Activated CD4-positive, alpha-beta T cell treated with anti-CD3 and anti-CD28 coated beads, Interleukin-10, Interleukin-2, amounts not matched to agents 100 ng/mL and 50 ng/mL, durations not matched to agents 16 hours and 8 hours (primary cell): ENCODE measurements around the gene DCDC2.
A peak's percentile ranks its signal among the peaks of the same experiment; 100 is the strongest.
"Not testable (repeated sequence)": the region's sequence is repeated elsewhere in the genome, so short reads cannot be mapped to it uniquely, and the experiment has no call there.

ENCODE experiments used
- DNase-seq: peaks from one replicate; pipeline ENCODE4 v3.0.0-alpha.2; 2020

The DCDC2 gene

DNA sequence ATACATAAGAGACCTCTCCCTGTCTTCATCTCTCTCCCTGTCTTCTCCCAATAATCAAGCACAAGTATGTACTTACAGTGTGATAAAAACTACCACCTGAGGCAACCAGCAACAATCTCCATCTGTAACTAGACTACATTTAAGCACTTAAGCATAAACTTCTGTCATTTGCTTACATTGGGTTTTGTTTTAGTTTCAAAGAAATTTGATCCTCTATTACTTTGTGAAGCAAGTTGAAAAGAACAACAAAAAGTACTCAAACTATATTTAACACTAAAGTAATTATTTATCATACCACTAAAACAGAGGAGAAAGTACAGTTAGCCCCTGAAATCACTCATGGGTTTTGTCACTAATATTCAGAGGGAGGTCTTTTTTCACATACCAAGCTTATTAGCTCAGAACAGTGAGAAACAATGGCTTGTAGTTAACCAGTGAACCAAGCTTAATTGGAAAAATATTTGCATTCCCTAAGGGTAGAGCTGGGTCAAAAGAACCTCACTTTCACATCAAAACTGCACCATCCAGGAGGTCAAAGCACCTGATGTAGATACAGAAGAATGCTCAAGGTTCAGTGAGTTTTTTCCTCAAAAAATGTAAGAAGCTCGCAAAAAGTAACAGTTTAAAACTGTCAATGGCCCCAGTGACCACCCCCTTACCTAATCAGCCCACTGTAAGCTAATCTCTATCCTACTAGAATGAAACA lies 34.1 kb downstream of the DCDC2 start:
- no peak for DNase-seq

DNA sequence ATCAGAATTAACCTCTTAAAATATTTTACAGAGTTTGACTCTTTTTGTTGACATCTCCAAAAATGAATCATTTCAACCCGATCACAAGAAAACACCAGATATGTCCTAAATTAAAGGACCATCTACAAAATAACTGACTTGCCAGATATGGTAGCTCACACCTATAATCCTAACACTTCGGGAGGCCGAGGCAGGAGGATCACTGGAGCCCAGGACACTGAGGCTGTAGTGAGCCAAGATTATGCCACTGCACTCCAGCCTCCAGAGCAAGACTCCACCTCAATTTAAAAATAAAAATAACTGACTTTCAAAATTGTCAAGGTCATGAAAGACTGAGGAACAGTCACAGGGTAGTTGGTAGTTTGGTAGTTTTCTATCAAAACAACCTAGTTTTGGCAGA lies 34.9 kb downstream of the DCDC2 start:
- DNase-seq, result no peak

GRCh38 chr6:24322446-24322845 lies 35.4 kb downstream of the DCDC2 start:
- DNase-seq, result not testable (repeated sequence)

- DNase-seq, result no peak
These were observed 36.2 kb downstream of the DCDC2 start for GRCh38 chr6:24321538-24322162.

- no peak for DNase-seq
These were observed 44.4 kb downstream of the DCDC2 start for GRCh38 chr6:24313251-24314141.

DNA sequence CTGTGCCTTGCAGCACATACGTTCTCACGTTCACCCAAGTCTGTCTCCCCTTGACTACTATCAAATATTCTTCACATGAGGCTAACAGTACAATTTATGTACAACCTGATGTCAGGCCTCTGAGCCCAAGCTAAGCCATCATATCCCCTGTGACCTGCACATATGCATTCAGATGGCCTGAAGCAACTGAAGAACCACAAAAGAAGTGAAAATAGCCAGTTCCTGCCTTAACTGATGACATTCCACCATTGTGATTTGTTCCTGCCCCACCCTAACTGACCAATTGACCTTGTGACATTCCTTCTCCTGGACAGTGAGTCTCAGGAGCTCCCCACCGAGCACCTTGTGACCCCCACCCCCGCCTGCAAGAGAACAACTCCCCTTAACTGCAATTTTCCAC lies 46.1 kb downstream of the DCDC2 start:
- not testable (repeated sequence) for DNase-seq

DNA sequence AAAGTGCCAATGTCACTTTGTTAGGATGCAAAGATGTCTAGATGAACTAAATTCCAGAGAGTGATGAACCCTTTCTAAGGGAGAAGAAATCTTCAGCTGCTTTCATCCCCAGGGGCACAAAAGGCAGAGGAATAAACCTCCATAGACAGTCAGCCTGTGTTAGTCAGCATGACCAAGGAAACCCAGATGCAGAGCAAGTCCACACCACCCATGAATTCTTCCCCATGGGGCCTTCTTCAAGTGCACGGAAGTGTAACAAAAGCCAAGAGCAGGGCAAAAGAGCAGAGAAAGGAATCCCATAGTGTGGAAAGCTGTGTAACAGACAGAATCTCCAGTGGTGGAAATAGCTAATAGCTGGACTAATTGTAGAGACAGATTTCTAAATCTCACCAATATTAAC lies 50.0 kb downstream of the DCDC2 start:
- DNase-seq, result no peak

DNA sequence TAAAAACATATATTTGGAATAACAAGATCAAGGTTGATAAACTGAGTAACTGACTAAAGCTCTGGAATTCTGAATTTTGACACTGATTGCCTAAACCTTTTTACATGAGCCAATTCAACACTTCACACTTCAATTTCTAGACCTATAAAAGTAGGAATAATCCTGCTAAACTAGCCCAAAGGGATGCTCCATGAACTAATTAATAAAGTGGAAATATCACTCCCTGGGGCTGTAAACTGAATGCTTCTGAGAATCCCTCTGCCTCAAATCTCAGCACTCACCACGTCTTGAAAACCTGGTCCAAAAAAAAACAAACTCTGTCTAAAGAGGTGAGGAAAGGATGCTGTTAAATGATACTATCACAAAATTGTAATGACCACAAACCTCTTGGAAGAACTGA lies 50.9 kb downstream of the DCDC2 start:
- DNase-seq, result no peak

GRCh38 chr6:24306038-24306437 lies 51.8 kb downstream of the DCDC2 start:
- no peak for DNase-seq

- DNase-seq, result no peak
These were observed 60.9 kb downstream of the DCDC2 start for GRCh38 chr6:24296944-24297343.

GRCh38 chr6:24293852-24294251 lies 64.0 kb downstream of the DCDC2 start:
- not testable (repeated sequence) for DNase-seq

DNA sequence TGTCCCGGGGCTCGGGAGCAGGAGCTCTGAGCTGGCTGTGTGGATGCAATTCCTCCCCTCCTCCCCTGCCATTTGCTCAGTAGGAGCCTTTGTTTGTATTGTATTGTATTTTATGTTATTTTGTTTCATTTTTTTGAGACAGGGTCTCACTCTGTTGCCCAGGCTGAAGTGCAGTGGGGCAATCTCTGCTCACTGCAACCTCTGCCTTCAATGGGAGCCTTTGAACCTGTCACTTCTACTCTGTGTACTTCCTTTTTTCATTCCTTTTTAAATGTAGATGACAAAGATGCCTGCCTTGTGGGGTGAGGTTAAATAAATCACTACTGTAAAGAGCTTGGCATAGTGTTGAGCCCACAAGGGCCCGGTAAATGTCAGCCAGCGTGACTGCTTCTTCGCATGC lies 70.6 kb downstream of the DCDC2 start:
- DNase-seq, result no peak

GRCh38 chr6:24284006-24284405 lies 73.9 kb downstream of the DCDC2 start:
- no peak for DNase-seq

DNA sequence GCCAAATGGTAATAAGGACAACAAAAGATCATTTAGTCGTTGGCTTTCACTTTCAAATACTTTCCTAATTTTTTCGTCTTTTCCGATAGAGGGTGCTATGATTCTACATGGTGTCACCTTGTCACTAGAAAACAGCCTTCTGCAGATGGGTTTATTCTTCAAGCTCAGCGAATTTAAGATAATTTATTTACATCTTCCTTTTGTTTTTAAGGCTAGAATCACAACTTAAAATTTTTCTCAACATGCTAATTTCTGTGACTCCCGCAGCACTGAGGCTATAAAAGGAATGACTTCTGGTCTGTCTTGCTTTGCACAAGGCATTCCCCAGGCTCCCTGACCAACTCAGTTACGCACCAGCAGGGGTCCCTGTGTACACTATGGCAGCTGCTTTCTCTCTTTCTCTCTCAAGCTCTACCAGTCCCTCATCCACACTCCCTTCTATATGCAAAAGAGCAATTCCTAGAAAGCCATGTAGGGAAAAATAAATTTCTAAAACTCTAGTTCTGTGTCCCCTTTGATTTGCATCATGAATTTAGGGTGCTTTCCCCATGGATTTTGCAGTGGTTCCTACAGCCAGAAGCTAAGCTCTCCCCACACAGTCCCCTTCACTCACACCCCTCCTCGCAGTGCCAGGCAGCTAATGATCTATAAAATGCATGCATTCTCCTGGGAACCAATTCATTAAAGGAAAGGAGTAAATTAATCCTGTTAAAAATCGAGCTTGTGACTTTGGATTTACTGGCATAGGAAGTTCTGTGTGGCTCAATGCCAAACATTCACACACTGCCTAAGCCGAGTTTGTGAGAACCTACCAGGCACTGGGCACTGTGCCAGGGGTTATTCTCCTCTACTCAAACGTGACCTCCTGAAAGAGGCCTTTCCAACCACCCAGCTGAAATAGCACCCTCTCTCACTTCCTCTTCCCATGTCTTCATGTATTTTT lies 74.5 kb downstream of the DCDC2 start:
- peak; percentile 46 for DNase-seq

DNA sequence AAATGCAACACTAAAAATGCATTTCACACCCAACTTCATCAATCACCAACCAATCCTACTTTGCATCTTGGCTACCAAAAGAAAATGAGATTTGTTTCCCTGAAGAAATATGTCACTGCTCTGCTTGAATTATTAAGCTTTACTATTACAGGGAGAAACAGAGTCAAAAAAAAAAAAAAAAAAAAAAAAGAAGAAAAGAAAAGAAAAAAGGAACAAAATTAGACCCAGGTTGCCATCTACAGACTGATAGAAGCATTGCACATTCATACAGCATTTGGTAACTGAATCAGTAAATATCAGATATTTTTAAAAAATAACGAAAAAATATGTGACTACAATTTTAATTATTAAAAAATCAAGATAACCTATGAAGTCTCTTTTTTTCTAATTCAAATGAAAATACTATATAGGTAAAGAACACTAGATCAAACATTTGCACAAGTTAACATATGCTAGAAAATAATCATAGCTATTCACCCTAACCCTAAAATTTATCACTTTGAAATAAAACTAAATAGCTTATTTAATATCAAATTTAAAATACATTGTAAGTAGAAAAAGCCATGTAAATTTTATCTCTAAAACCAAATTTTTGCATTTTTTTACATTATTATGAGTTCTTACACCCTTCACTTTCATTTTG lies 83.3 kb downstream of the DCDC2 start:
- peak; percentile 11 for DNase-seq

DNA sequence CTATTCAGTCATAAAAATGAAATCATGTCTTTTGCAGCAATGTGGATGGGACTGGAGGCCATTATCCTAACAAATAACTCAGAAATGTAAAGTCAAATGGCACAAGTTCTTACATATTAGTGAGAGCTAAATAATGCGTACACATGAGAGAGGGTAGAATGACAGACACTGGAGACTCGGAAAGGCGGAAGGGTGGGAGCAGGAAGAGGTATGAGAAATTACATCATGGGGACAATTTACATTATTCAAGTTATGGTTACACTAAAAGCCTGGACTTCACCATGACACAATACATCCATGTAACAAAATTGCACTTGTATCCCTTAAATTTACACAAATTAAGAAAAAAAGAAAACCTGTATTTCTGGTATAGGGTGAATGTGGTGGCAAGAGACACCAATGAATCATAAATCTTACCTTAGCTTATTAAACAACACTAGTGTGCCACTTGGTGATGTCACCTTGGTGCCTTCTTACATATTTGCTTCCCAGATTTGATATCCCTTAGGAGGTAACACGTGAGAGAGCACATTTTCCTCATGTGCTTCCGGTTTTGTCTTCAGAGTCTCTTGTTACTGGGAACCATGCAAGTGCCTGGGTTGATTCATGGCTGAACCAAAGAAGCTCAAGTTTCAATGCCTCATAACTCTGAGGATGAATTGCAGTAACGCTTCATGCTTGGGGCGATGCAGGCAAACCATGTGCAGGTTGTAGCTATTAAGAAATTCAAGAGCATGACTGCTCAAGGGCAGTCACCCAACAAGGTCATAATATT lies 84.6 kb downstream of the DCDC2 start:
- no peak for DNase-seq

DNA sequence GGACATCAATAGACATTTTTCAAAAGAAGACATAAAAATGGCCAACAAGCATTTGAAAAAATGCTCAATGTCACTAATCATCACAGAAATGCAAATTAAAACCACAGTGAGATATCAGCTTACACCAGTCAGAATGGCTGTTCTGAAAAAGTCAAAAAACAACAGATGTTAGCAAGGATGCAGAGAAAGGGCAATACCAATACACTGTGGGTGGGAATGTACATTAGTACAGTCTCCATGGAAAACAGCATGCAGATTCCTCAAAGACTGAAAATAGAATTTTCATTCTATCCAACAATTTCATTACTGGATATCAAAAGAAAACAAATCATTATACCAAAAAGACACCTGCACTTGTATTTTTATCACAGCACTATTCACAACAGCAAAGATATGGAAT lies 85.3 kb downstream of the DCDC2 start:
- no peak for DNase-seq

- DNase-seq, result no peak
These were observed 85.7 kb downstream of the DCDC2 start for GRCh38 chr6:24272148-24272547.

- DNase-seq, result no peak
These were observed 87.8 kb downstream of the DCDC2 start for GRCh38 chr6:24270011-24270410.

DNA sequence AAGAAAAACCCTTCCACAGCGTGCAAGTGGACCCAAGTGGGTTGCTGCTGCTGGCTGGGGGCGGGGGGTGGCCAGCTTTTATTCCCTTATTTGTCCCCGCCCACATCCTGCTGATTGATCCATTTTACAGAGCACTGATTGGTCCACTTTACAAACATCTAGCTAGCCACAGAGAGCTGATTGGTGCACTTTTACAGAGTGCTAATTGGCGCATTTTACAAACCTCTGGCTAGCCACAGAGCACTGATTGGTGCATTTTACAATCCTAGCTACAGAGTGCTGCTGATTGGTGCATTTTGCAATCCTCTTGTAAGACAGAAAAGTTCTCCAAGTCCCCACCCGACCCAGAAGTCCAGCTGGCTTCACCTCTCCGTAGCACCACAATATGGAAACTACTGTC lies 99.6 kb downstream of the DCDC2 start:
- not testable (repeated sequence) for DNase-seq

DNA sequence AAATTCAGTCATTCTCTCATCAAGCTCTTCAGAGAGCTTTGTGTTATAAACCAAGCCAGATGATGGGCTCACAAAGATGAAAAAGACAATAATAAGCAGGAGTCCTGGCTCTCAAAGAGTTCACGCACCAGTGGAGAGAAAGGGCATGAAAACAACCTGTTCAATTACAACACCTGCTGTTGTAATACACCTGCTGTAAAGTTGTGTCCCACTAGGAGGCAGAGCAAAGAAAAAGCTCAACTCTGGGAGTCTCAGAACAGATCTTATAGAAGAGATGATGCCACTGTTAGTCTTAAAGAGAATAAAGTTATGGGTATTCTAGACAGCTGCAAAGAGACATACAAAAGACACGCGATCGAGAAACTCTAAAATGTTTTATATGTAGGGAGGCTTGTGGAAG lies 100.6 kb downstream of the DCDC2 start:
- DNase-seq, result no peak
